ENCODE measurements around the gene SLIT3. TPM values are rescaled to one million over a fixed set of nuclear protein-coding genes. Genes with fewer than 3 reads are reported as not detected.

The SLIT3 gene
- total RNA-seq, 1 donor from 2014 or later = 5.0 TPM

DNA sequence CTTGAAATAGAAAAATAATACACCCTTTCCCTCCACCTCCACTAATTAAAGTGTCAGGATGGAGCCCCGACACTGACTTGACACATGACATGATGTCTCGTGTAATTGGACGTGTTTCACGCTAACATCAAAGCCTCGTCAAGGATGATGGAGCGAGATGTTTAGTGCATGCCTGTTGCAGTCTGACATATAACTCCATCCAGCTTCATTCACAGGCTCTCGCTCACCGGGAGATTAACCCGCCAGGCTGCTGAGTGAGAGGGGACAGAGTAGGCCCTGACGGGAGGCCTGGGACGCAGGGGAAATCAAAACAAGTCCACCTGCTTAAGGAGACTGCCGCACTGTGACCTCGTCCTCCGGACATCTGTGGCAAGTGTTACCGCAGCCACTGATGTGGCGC, 263.5 kb downstream of the SLIT3 start:
- no peak for DNase-seq (ENCODE audit: low read depth)
- Histone ChIP-seq H3K4me3 (ENCODE audit: low read depth, low read length) (no peak overlapping the region), H3K27me3 (ENCODE audit: control insufficient read depth, insufficient read depth, low read length) (no peaks in the 10 kb centered on the region), H3K36me3 (ENCODE audit: control insufficient read depth, insufficient read depth, low read length) (no peaks in the 10 kb centered on the region)
- TF ChIP-seq, protein P1, sequence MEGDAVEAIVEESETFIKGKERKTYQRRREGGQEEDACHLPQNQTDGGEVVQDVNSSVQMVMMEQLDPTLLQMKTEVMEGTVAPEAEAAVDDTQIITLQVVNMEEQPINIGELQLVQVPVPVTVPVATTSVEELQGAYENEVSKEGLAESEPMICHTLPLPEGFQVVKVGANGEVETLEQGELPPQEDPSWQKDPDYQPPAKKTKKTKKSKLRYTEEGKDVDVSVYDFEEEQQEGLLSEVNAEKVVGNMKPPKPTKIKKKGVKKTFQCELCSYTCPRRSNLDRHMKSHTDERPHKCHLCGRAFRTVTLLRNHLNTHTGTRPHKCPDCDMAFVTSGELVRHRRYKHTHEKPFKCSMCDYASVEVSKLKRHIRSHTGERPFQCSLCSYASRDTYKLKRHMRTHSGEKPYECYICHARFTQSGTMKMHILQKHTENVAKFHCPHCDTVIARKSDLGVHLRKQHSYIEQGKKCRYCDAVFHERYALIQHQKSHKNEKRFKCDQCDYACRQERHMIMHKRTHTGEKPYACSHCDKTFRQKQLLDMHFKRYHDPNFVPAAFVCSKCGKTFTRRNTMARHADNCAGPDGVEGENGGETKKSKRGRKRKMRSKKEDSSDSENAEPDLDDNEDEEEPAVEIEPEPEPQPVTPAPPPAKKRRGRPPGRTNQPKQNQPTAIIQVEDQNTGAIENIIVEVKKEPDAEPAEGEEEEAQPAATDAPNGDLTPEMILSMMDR (IDR thresholded peaks at IDR 0.05; ENCODE audit: insufficient read depth, low read length, poor library complexity, severe bottlenecking) = no peak

DNA sequence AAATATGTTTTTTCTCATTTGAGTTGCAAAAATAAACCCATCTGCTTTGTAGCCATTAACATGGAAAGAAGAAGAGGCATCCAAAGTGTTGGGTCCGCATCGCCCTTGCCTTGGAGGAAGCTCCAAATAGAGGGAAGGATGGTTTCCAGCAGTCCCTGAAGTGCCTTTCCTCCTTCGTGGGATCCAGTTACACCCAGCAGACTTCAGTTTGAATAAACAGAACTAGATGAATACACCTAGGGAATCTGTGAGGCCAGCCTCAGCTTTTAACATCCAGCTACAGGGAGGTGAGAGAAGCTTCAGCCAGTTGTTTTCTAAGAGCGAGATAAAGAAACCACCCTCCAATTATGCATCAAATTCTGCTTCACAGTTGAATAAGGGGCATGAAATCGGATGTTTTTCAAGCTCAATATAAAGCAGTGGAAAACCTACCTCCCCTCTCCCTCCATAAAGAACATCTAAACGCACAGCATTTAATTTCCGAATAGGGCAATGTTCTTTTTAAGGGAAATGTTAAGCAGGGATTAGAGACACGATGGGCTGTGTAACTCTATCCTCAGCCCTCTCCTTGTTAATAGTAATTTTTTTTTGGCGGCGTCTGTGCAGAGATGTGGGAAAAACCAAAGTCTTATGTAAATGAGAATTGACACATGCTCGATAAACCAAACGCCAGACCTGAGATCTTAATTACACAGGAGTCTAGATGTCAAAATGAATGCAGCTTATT, 264.7 kb downstream of the SLIT3 start:
- TF ChIP-seq, protein P1 (IDR thresholded peaks at IDR 0.05; ENCODE audit: insufficient read depth, low read length, poor library complexity, severe bottlenecking) = no peak
- no peak for DNase-seq (ENCODE audit: low read depth)
- Histone ChIP-seq H3K27me3 (ENCODE audit: control insufficient read depth, insufficient read depth, low read length) (no peaks in the 10 kb centered on the region), H3K36me3 (ENCODE audit: control insufficient read depth, insufficient read depth, low read length) (no peaks in the 10 kb centered on the region), H3K4me3 (ENCODE audit: low read depth, low read length) (no peak overlapping the region)

DNA sequence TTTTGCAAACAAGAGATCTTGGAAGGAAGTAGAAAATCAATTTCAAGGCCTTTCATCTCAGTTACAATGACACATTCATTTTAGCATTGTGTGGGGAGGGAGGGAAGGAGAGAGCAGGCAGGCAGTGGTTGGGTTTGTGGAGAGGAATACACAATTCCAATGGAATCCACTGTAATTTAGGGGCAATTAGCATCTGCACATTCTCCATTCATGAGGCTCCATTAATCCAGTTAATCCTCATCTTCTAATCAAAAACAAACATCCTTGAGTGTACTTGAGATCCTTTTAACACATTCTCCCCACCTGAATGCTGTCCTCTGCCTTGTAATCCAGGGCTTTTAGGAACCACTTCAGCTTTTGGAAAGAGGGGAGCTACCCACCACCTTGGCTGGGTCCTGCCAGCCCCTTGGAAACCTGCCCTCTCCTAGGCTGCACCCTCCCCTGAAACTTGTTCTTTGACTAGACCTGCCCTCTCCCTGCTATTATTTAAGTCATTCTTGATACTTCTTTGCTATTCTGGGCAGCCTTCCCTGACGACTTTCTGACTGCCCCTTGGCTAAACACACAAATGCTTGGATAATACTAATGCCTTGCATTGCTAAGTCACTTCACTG, 271.2 kb downstream of the SLIT3 start:
- TF ChIP-seq, protein P1 (IDR thresholded peaks at IDR 0.05; ENCODE audit: insufficient read depth, low read length, poor library complexity, severe bottlenecking) = no peak
- no peaks in the 10 kb centered on the region for H3K27me3 ChIP-seq (ENCODE audit: control insufficient read depth, insufficient read depth, low read length)
- H3K4me3 ChIP-seq (ENCODE audit: low read depth, low read length) = no peak overlapping the region
- DNase-seq (ENCODE audit: low read depth) = no peak
- no peaks in the 10 kb centered on the region for H3K36me3 ChIP-seq (ENCODE audit: control insufficient read depth, insufficient read depth, low read length)

DNA sequence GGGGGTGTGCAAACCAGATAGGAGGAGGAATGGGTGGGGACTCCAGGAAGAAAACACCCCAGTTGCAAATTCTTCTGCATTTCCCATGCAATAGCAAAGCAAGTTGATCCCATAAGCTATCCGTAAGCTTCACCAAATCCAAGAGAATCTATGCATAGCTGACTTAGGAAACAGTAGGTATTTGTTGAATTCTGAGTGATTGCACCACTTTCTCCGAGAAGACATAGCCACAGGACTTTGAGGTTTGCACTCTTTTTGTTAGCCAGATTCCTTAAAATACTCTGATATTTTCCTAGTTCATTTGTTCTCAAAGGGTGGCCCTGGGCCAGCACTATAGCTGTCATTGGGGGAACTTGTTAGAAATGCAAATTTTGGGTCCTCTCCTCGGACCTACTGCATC, 271.9 kb downstream of the SLIT3 start:
- Histone ChIP-seq H3K36me3 (ENCODE audit: control insufficient read depth, insufficient read depth, low read length) (no peaks in the 10 kb centered on the region), H3K4me3 (ENCODE audit: low read depth, low read length) (no peak overlapping the region), H3K27me3 (ENCODE audit: control insufficient read depth, insufficient read depth, low read length) (no peaks in the 10 kb centered on the region)
- no peak for DNase-seq (ENCODE audit: low read depth)
- TF ChIP-seq, protein P1 (IDR thresholded peaks at IDR 0.05; ENCODE audit: insufficient read depth, low read length, poor library complexity, severe bottlenecking) = no peak

DNA sequence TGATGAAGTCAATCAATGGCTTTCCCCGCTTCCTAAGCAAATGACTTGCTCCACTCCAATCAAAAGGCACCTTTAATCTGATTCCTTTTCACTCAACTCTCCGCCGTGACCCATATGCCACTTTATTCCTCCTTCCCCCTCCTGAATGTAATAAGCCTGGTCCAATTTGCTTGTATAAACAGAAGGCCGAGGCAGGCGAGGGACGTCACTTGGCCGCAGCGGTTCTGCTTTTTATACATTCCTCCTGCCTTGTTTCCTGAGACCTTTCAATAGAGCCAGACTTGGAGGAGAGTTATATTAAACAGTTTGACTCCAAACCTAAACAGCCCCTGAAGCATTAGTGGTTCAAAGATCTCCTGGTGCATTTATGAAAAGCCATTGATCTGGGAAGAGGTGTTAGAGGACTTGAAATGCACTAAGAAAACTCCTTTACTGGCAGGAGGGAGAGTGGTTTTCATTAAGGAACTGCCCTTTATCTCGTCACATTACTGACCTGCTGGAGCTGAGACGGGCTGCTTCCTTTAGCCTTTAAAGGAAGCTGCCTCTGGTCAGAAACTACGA, 273.4 kb downstream of the SLIT3 start:
- TF ChIP-seq, protein P1 (IDR thresholded peaks at IDR 0.05; ENCODE audit: insufficient read depth, low read length, poor library complexity, severe bottlenecking) = no peak
- no peak overlapping the region for H3K4me3 ChIP-seq (ENCODE audit: low read depth, low read length)

More for the DNA sequence above, 273.4 kb downstream of the SLIT3 start:
- Histone ChIP-seq H3K36me3 (ENCODE audit: control insufficient read depth, insufficient read depth, low read length) (no peaks in the 10 kb centered on the region), H3K27me3 (ENCODE audit: control insufficient read depth, insufficient read depth, low read length) (no peaks in the 10 kb centered on the region)
- no peak for DNase-seq (ENCODE audit: low read depth)
